Caki2 (cell line): Measurements from ENCODE around the gene PMEL. TPM values are rescaled to one million over a fixed set of nuclear protein-coding genes. Genes with fewer than 3 reads are reported as not detected.
"Not testable (repeated sequence)": the region's sequence is repeated elsewhere in the genome, so short reads cannot be mapped to it uniquely, and the experiment has no call there.

Source experiments
- DNase-seq: peaks from one replicate; pipeline ENCODE4 v3.0.0-alpha.2; 2015; ENCODE audit warnings: low read depth
- in situ Hi-C: cut with HindIII; loops from 2 replicates; pipeline ENCODE4 v1.10.0; 2016; ENCODE audit warnings: low sequenced_read_pairs, low pct_unique_long_range_greater_than_20kb, mixed read lengths
- total RNA-seq: library from RNA; depleted of rRNA; stranded (reverse); fragments of >200 nt; shearing (Covaris generic); gene quantifications from 2 replicates; pipeline ENCODE4 v1.2.3, GENCODE V29; 2014; ENCODE audit warnings: low replicate concordance

PMEL gene
- total RNA-seq, 1 experiment from 2014 or later: 27.5 TPM

DNA sequence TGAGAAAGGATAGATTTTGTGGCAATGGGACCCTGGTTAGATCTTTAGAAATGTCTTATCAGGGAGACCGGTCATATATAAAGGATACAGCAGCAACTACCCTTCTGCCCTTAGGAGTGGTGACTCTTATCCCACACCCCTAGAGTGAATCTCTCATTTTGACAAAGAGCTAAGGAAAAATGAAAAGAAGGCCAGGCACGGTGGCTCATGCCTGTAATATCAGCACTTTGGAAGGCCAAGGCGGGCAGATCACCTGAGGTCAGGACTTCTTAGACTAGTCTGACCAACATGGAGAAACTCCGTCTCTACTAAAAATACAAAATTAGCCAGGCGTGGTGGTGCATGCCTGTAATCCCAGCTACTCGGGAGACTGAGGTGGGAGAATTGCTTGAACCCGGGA, 20.1 kb upstream of the PMEL start:
- DNase-seq, in situ Hi-C loops: not testable (repeated sequence)

DNA sequence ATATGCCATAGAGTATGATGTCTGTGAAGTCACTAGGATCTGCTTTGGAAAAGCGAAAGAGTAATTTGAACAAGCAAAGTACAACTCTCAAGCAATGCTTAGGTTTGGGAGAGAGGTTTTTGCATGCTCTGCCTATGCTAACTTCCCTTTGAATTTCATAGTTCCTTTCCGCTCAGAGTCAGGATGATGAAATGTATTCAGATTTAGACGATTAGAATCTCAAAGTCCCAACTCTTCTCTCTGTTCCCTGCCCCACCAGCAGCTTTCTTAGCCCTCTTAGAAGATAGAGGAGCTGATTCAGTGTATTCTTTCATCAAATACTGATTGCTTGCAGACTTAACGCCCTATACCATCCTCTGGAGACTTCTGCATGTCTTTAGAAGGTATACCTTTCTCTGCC, 19.5 kb upstream of the PMEL start:
- DNase-seq: no peak
- in situ Hi-C loops: no loop called here

DNA sequence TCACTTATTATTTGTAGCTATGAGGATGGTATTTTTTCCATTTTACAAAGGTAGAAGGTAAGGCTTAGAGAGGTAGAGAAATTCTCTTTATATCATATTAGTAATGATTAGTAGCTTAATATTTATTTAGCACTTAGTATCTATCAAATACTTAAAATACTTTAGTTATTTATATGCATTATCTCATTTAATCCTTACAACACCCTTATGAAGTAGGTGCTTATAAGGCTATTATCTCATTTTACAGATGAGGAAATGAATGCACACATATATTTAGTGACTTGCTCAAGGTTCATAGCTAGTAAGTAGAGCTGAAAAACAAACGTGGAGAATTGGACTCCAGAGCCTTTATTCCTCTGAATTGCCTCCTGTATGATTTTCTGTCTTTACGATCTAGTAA, 19.0 kb upstream of the PMEL start:
- in situ Hi-C loops: no loop called here
- no peak for DNase-seq

DNA sequence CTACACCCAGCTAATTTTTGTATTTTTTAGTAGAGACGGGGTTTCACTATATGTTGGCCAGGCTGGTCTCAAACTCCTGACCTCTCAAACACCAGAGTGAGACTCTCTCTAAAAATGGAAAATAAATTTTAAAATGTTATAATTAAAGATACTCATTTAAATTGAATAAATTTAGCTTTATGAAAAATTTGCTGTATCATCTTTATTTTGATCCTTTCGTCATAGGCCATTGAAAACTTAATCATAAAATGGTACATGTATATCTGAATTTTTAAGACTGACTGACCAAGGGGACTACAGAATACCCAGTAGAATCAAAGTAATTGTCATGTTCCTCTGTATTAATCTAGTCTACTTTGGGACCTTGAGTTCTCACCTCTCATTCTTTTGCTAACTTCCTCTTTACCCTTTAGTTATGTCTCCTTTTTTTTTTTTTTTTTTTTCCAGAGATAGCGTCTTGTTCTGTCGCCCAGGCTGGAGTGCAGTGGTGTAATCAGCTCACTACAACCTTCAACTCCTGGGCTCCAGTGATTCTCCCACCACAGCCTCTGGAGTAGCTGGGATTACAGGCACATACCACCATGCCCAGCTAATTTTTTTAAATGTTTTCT, 17.5 kb upstream of the PMEL start:
- in situ Hi-C loops: no loop called here
- DNase-seq: no peak

DNA sequence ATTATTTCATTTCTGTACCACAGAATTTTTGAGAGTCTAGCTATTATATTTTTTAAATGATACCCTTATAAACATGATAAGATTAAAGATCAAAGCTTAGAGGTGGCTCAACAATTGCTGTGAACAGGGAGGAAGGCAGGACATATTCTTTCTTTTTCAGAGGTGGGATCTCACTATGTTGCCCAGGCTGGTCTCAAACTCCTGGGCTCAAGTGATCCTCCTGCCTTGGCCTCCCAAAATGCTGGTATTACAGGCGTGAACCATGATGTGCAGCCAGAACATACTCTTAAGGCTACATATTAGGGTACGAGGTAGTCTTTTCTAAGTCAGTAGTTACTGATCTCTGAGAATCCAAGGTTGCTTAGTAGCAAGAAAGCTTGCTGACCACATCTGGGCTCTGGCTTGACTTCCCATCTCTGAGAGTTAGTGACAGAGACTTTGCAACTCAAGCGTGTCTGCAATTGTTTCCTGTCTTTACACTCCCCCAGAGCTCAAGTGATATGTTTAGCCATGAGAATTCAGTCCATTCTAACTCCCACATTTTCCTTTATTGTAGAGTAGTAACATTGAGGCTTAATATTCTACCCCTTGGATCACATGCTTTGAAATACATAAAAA, 16.6 kb upstream of the PMEL start:
- DNase-seq: no peak
- in situ Hi-C loops: no loop called here

DNA sequence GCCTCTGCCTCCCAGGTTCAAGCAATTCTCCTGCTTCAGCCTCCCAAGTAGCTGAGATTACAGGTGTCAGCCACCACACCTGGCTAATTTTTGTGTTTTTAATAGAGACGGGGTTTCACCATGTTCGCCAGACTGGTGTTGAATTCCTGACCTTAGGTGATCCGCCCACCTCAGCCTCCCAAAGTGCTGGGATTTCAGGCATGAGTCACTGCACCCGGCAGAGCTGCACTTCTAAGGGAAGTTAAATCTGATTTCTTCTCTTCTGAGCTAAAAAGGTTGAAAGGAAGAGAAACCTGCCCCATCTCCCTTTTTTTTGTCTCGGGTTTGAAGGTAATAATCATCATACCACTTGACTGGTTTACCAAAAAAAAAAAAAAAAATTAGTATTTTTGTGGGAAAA, 16.0 kb upstream of the PMEL start:
- DNase-seq, in situ Hi-C loops: not testable (repeated sequence)

DNA sequence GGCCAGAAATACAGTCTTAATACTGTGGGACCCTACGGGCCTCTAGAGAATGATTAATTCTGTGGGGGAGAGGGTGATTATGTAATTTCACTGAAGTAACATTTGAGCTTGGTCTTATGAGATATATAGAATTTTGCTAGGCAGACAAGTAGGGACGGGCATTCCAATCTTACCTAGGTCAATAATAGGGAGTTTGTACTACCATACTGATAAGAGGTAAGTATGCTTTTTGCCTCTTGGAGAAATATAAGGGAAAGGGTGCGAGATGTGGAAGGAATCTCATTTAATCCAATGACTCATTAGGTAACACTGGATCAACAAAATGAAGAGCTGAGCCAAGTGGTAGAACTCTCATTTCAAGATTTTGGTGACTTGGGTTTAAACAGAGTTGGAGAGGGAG, 13.2 kb upstream of the PMEL start:
- in situ Hi-C loops: no loop called here
- DNase-seq: no peak

DNA sequence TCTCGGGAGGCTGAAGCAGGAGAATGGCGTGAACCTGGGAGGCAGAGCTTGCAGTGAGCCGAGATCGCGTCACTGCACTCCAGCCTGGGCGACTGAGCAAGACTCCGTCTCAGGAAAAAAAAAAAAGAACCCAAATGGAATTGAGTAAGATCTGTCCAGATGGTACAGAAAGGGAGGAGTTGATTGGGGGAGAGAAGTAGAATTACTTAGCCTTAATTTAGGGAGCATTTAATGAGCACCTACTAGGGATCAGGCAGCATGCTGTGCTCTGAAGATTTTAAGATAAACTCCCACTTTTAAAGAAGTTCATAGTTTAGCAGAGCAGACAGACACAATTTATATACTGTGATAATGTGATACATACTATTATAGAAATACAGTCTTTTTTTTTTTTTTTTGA, 12.6 kb upstream of the PMEL start:
- in situ Hi-C loops: no loop called here
- no peak for DNase-seq

DNA sequence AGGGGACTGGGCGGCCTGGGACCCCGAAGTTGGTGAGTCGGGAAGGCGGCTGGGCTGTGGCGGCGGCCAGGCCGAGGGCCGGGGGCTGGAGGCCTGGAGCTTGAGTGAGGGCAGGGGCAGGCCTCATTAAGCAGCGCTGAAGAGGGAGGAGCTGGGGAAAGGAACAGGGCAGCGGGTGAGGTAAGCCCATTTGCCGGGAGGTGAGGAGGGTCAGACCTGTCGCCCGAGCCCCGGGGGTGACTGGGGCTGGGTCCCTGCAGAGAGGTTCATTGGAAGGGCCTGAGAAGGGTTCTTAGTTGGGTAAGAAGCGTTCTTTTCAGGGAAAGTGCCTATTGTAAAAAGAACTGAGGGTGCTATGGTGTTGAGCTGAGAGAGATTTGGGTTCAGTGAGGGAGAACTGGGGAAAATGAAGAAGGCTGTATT, 8.5 kb upstream of the PMEL start:
- DNase-seq: no peak
- in situ Hi-C loops: no loop called here

DNA sequence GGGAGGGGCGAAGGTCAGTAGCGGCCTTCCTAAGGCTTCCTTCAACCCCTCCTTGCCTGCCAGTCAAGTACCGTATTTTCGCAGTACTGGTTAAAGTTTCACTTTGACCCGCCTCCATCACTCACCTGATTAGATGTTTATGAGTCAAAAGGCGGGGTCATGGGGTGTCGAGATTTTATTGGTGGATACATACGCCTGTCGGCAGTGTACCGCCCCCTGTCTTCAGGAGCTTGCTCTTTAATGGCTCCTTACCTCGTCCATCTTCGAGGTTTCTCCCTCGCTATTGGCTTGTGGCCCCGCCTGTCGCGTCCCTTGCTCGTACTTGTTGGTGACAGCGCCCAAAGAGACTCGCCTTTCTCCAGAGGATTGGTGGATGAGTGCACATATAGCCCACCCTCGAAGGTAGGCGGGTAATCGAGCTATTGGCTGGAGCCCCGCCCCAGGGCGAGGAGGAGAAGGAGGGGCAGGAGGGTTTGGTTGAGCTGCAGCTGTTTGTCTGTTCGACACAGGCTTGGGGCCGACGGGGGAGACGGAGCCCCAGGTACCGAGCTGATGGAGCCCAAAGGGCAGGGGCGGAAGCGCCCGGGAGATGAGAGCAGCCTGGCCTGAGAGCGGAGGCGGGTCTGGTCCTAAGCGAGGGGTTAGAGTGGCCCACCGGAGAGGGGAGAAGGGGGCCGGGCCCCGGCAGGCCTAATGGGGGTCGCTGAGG, 7.9 kb upstream of the PMEL start, which contains the start of gene RAB5B:
TSS of gene RAB5B (plus strand) at position 480 of the 709 bp plus-strand sequence. CDS start 12,883 bp downstream, outside the sequence.
- in situ Hi-C loops: no loop called here
- DNase-seq: peak; percentile 100

DNA sequence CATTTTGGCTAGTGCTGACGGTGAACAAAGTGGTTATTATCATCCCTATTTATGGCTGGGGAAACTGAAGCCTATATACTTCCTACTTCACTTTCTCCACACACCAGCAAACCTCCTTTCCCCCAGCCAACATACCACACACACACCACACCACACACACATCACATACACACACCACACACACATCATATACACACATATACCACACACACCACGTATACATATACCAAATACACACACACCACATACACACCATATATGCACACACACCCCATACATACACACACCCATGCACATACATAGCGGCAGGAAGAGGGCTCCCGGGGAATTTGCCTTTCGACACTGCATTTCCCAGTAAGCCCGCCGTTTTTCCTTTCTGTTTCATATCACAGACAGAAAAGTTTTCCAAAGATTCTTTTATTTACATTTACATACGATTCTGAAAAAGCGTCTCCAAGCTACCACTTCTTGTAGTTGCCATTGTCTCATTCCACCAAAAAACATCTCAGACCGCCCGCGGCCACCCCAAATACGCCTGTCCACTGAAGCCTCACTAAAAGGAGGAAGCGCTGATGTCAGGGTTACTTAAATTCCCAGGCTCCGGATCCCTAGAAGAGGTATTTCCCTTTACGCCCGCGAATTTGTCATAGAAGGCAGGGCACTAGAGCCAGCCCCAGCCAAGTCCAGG, 7.2 kb upstream of the PMEL start:
- in situ Hi-C loops: no loop called here

DNA sequence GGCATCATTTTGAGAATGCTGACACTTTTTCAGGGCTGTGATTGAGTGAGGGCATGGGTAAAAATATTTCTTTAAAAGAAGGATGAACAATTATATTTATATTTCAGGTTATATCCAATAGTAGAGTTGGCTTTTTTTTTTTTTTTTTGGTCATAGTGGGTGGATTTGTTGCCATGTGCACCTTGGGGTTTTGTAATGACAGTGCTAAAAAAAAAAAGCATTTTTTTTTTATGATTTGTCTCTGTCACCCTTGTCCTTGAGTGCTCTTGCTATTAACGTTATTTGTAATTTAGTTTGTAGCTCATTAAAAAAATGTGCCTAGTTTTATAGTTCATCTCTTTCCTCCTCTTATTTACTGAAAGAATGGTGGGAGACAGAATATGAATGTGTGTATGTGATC, 6.6 kb upstream of the PMEL start:
- in situ Hi-C loops: no loop called here
- DNase-seq: no peak

More for the DNA sequence above, 7.2 kb upstream of the PMEL start:
- DNase-seq: no peak

DNA sequence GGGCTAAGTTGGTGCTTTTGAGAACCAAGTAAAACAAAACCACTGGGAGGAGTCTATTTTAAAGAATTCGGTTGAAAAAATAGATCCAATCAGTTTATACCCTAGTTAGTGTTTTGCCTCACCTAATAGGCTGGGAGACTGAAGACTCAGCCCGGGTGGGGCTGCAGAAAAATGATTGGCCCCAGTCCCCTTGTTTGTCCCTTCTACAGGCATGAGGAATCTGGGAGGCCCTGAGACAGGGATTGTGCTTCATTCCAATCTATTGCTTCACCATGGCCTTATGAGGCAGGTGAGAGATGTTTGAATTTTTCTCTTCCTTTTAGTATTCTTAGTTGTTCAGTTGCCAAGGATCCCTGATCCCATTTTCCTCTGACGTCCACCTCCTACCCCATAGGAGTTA, 6.2 kb upstream of the PMEL start:
- peak; percentile 72 for DNase-seq

DNA sequence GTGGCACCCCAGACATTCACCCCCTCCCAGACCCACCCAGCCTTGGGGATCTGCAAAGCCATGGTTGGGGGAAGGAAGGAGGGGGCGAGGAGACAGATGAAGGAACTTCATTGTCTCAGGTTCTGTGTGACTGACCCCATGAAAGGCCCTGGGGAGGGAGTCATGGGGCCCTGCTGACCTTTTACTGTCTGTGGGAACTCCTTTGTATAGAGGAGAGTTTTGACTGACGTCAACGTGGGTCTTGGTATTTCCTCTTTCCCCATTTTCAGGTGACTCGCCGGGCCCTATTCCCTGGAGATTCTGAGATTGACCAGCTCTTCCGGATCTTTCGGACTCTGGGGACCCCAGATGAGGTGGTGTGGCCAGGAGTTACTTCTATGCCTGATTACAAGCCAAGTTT, 4.9 kb upstream of the PMEL start:
- DNase-seq: no peak
- in situ Hi-C loops: no loop called here

More for the DNA sequence above, 6.2 kb upstream of the PMEL start:
- in situ Hi-C loops: no loop called here

DNA sequence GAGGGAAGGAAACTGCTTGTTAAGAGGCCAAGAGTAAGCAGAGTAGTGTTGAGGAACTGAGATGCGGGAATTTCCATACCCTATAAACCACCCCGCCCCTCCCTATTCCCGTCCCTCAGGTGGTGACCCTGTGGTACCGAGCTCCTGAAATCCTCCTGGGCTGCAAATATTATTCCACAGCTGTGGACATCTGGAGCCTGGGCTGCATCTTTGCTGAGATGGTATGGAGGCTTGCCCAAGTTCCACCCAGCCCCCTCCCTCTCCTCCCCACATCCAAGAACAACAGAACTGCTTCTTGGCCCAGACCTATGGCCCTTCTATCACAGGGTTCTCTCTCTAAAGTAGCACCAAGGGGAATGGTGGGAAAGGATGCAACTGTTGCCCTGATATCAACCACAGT, 3.5 kb upstream of the PMEL start:
- DNase-seq: no peak
- in situ Hi-C loops: no loop called here

DNA sequence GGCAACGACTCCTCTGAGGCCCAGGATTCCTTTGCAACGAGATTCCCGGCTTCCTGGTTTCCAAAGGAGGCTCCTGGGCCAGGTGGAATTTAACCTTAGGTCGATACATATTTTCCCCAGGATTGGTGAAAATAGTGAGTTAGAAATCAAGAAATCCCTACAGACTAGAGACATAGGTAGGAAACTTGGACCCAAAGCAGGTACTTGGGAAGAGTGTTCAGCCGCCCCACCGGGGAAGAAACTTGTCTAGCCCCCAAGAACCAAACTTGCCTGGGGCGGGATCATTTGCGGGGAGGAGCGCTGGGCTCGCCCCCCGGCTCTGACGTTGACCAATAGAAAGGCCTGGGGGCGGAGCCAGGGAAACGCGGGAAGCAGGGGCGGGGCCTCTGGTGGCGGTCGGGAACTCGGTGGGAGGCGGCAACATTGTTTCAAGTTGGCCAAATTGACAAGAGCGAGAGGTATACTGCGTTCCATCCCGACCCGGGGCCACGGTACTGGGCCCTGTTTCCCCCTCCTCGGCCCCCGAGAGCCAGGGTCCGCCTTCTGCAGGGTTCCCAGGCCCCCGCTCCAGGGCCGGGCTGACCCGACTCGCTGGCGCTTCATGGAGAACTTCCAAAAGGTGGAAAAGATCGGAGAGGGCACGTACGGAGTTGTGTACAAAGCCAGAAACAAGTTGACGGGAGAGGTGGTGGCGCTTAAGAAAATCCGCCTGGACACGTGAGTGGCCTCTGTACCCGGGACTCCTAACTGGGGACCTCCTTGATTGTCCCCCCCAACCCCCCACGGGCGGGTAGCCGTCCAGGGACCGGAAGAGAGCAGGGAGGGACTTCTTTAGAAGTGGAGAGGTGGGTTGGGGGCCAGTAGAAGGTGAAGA, 803 bp upstream of the PMEL start, which contains the start of gene CDK2:
TSS of gene CDK2 (plus strand) at position 423 of the 874 bp plus-strand sequence. CDS start at position 602, 179 bp downstream.
- DNase-seq: peak; percentile 83
- in situ Hi-C loops: no loop called here

DNA sequence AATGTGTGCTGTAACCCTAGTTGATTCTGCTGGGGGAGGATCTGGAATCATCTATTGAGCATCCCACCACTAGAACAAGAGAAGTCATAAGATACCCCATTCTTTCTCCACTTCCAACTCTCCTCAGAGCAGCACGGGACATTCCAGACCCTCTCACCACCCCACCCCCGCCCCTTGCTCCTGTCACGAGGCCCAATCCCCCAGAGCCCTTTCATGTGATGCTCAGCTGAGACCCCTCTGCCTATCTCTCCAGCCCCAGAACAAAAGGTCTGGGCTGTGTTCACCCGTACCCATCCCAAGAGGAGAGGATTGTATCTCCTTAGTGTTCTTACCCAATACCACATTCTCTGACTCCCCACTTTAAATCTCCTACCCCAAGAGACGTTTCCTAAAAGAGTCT, 602 bp downstream of the PMEL start:
- in situ Hi-C loops: no loop called here

DNA sequence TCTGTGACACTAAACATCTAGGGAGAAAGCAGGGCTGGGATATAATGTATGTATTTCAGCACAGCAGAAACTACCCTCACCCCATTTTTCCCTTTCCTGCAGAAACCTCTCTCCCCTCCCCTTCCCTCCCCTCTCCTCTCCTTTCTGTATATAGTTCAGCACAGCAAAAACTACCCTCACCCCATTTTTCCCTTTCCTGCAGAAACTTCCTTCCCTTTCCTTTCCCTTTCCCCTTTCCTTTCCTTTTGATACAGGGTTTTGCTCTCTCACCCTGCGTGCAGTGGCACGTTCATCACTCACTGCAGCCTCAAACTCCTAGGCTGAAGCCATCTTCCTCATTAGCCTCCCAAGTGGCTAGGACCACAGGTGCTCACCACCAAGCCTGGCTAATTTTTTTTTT, 2.1 kb downstream of the PMEL start:
- in situ Hi-C loops: no loop called here
- no peak for DNase-seq

More for the DNA sequence above, 602 bp downstream of the PMEL start:
- no peak for DNase-seq
